Frontal cortex (tissue), 4 donors: ENCODE measurements around the gene SGCA. TPM values are rescaled to one million over a fixed set of nuclear protein-coding genes. Genes with fewer than 3 reads are reported as not detected.

Source experiments
- DNase-seq, 2 donors: peaks; one replicate each; pipeline ENCODE4 v3.0.0; 2012; ENCODE audit warnings: low spot score in 2 of 2
- FAIRE-seq: peaks from 2 replicates; lab custom pipeline; 2012; peaks lifted over from hg19 to GRCh38; lab: Jason Lieb, UNC
- total RNA-seq: library from RNA; depleted of rRNA; stranded (reverse); fragments of >200 nt; gene quantifications from one replicate; pipeline ENCODE4 v1.2.3, GENCODE V29; 2014
- donor health status: control.
- donor health status: control.
- donor health status: control.

Gene SGCA
- total RNA-seq, 1 donor from 2014 or later, result not detected

DNA sequence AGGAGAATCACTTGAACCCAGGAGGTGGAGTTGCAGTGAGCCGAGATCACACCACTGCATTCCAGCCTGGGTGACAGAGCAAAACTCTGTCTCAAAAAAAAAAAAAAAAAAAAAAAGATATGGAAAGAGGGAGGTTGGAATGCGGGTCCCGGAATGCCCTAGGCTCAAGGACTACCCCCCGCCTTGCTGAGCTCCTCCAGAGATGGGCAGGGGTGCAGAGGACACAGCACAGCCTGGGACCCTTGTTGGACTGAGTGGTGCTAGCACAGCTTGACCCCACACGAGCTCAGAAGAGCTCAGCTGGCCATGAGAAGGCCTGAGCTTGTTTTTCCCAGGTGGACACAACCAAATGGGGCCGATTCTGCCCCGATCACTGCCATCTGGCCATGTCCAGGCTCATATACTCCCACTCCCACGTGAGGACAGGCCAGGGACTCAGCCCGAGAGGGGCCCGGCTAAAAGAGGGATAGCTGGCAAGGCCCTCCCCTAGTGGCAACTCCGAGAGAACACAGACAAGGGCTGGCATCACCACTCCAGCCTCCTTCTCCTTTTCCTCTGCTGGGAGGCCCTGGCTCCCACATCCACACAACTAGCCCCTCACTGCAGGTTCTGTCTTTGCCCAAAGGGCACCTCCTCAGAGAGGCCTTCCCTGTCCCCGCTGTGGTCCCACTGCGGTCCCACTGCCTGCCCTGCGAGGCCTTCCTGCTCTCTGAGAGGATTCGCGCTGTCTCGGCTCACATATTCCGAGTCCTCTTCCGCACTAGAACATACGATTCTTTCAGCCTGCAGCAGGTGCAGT, 11.0 kb downstream of the SGCA start:
- no peak for FAIRE-seq

GRCh38 chr17:50177476-50177875, 11.7 kb downstream of the SGCA start:
- DNase-seq, result no peak
- FAIRE-seq, result no peak

More for the DNA sequence above, 11.0 kb downstream of the SGCA start:
- no peak for DNase-seq

DNA sequence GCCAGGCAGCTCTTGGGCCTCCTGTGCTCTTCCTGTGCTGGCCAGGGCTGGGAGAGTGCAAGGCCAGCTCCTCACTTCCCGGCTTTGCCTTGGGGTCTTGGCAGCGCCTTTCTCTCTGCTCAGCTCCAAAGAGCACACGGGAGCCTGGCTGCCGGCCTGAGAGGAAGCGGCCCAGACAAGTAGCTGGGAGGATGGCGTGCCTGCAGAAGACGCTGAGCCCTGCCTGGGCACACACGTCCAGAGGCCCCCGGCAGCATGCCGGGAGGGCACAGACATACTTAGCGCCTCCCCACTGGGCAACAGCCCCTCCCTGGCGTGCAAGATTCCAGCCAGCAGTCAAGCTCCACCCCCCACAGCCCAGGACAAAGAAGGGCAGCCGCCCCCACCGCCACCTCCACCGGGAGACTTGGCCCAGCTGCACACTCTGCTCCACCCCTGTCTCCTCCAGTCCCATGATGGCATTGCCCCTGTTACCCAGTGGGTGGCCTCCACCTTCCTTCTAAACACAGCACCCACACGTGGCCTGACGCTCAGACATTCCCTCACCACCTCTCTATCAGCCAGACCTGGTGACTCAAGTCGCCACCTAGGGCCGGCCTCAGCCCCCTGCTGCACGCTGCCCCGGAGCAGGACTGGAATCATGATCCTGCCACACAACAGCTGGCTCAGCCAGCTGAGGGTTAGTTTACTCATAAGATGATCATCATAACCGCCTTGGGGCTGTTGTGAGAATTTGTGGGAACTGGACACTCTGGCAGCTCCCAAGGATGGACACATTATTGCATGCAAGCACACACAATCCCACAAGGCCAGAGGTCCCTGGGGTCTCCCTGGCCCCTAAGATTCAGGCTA, 12.4 kb downstream of the SGCA start:
- peak; percentile 36 to 46 for DNase-seq
- FAIRE-seq, result no peak

DNA sequence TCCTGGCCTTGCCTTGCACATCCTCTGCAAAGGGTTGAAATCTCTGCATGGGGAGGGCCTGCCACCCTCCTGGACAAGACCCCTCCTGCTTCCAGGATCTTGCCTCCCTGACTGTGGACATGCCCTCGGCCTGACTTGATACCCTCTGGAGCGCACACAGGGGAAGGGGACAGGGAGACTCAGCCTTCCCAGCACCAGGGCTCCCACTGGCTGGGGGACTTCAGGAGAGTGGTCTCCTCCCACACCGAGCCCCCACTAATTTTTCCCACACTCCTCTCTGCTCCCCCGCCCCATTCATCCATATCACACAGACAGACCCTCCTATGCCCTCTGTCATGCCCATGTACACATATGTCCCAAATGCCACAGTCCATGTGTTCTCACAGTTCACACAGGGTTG, 14.3 kb downstream of the SGCA start:
- FAIRE-seq (no peak), DNase-seq (no peak)

GRCh38 chr17:50180620-50181019, 14.8 kb downstream of the SGCA start:
- FAIRE-seq, result no peak
- no peak for DNase-seq

GRCh38 chr17:50181144-50181543, 15.3 kb downstream of the SGCA start:
- DNase-seq, result peak in 1 of 2 donors; percentile 54
- no peak for FAIRE-seq

DNA sequence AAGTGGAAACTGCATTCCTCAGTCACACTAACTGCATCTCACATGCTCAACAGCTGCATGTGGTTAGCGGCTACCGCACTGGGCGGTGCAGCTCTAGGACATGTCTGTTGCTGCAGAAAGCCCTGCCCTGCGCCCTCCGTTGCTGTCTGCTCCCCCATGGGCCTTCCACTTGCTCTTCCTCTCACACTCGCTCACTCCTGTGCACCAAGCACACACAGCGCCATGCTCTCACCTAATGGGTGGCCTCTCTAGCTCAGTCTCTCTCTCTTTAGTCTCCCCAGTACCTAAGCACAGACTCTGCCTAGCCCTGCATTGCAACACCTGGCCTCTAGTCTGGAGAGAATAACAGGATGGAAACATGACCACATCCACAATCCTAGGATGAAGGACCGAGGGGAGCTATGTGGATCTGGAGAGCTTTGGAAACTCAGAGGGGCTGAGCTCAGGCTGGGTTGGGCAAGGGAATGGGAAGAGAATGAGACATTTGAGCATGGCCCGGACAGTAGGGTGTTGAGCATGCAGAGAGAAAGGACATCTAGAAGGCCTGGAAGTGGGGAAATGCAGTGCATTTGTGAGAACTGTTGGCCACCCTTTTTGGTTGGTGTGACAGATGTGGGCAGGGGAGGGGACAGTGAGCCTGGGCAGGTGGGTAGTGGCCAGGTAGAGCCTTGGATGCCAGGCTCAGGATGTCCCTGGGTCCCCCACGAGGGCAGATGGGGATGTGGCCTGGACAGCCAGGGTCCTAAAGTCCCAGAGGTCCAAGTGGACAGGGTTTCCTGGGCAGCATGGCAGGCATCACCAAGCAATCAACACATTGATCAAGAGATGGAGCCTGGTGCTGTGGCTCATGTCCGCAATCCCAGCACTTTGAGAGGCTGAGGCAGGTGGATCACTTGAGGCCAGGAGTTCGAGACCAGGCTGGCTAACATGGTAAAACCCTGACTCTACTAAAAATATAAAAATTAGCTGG, 16.1 kb downstream of the SGCA start:
- no peak for DNase-seq
- FAIRE-seq, result no peak

- FAIRE-seq (no peak), DNase-seq (no peak)
These were observed 17.1 kb downstream of the SGCA start for GRCh38 chr17:50182783-50183420.

DNA sequence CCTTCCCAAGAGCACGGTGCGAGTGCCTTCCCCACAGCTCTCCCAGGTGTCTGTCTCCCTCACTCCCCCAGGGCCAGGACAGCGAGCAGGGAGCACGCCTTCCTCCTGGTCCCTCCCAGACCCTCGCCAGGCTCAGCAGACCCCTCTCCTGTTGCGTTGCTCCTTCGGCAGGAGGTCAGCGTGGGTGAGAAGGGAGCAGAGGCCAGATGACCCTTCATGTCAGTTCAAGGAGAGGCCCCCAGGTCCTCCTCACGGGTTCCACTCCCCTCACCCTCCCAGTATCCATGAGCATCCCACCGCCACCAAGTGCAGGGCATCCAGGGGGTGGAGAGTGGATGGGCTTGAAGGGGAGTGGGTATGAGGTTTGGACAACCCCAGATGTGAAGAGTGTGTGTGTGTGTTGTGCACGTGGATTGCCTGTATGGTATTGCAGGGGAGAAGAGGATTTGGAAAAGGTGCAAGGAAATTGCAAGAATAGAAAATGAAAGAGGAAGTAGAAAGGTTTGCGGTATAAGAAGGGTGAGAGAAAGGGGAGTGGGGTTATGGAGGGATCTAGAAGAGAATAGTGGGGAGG, 17.7 kb downstream of the SGCA start:
- FAIRE-seq, result no peak
- DNase-seq, result no peak

DNA sequence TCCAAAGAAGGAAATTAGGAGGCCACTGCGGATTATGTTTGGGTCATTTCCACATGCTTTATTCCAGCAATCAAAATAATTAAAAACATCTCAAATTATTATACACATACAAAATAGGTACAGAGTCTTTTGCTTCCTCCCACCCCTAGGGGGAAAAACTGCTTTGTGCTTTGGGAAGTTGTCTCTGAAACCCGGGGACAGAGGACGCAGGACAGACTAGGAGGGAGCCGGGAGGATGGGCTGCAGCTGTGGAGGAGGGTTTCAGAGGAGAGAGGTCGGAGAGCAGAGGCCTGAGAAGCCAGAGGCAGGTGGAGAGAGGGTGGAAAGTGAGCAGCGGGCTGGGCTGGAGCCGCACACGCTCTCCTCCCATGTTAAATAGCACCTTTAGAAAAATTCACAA, 18.3 kb downstream of the SGCA start:
- DNase-seq (no peak), FAIRE-seq (no peak)

GRCh38 chr17:50184611-50185398, 19.0 kb downstream of the SGCA start:
- DNase-seq, result peak in 1 of 2 donors; percentile 48
- no peak for FAIRE-seq

DNA sequence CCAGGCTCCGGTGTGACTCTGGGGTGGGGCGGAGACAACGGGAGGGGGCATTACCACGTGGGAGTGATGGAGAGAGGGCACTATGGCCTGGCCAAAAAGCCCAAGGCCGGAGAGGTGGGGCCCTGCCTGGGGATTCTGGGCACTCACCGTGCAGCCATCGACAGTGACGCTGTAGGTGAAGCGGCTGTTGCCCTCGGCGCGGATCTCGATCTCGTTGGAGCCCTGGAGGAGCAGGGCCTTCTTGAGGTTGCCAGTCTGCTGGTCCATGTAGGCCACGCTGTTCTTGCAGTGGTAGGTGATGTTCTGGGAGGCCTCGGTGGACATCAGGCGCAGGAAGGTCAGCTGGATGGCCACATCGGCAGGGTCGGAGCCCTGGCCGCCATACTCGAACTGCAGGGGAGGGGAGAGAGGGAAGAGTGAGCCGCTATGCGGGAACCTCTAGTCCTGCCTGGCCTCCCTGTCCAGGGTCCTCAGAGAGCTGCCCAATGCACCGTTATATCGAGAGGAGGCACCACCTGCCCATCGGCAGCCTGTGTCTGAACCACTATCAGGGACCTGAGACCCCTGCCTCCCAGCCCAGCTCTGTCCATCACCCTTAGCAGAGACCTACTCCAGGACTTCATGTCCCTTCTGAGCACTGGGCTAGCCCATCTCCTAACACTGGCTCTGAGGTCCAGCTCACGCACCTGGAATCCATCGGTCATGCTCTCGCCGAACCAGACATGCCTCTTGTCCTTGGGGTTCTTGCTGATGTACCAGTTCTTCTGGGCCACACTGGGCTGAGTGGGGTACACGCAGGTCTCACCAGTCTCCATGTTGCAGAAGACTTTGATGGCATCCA, 20.0 kb downstream of the SGCA start:
- no peak for FAIRE-seq

GRCh38 chr17:50186661-50187393, 21.0 kb downstream of the SGCA start:
- FAIRE-seq, result no peak
- DNase-seq, result no peak

More for the DNA sequence above, 20.0 kb downstream of the SGCA start:
- no peak for DNase-seq

GRCh38 chr17:50187394-50187725, 21.6 kb downstream of the SGCA start:
- FAIRE-seq (no peak), DNase-seq (no peak)

DNA sequence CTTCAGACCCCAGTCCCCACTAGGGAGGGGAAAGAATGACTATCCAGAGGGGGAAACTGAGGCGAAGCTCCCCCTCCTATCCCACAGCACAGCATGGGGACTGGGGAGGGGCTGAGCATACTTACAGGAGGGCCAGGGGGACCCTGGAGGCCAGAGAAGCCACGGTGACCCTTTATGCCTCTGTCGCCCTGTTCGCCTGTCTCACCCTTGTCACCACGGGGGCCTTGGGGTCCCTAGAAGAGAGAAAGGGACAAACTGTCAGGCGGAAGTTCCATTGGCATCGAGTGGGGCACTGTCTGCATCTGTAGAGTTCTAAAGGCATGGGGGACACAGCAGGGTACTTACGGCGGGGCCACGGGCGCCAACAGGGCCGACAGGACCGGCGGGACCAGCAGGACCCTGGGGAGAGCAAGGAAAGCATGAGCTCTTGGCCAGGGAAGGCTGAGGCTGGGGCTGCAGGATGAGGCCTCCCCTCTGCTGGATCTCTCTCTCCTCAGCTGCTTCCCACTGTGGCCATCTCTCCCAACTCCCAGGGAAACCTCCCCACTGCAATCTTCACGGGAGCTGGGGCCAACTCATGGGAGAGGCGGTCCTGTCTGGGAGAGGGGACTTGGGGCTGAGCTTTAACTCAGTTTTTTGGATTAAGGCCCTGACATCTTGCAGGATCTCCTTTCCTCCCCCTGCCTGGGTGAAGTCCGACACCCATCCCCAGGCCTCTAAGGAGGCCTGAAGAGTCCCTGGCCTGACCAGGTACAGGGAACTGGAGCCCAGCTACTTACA, 22.1 kb downstream of the SGCA start:
- no peak for FAIRE-seq
- no peak for DNase-seq

GRCh38 chr17:50188531-50188920, 22.7 kb downstream of the SGCA start:
- DNase-seq (no peak), FAIRE-seq (no peak)
